Ishikawa (cell line): ENCODE results near the gene UTRN.

ENCODE experiments used
- CEBPB ChIP-seq: IDR thresholded peaks from 2 replicates; pipeline ENCODE4 v1.6.1; 2012
- CREB1 ChIP-seq: IDR thresholded peaks from 2 replicates; pipeline ENCODE4 v1.6.1; 2012; ENCODE audit warnings: low read depth
- EGR1 ChIP-seq: IDR thresholded peaks from 2 replicates; pipeline ENCODE4 v1.6.1; 2012
- EP300 ChIP-seq: IDR thresholded peaks from 2 replicates; pipeline ENCODE4 v1.6.1; 2012; ENCODE audit warnings: borderline replicate concordance
- FOXM1 ChIP-seq: IDR thresholded peaks from 2 replicates; pipeline ENCODE4 v1.6.1; 2012; ENCODE audit warnings: low read depth, borderline replicate concordance
- MAX ChIP-seq: IDR thresholded peaks from 2 replicates; pipeline ENCODE4 v1.6.1; 2012
- NFIC ChIP-seq: IDR thresholded peaks from 2 replicates; pipeline ENCODE4 v1.6.1; 2012
- RAD21 ChIP-seq: IDR thresholded peaks from 2 replicates; pipeline ENCODE4 v1.6.1; 2012; ENCODE audit warnings: low read depth
- REST ChIP-seq: IDR thresholded peaks from 2 replicates; pipeline ENCODE4 v1.6.1; 2012; ENCODE audit warnings: low read depth, mild to moderate bottlenecking
- TAF1 ChIP-seq: IDR thresholded peaks from 2 replicates; pipeline ENCODE4 v1.6.1; 2012; ENCODE audit warnings: low read depth, mild to moderate bottlenecking
- TCF12 ChIP-seq: IDR thresholded peaks from 2 replicates; pipeline ENCODE4 v1.6.1; 2012; ENCODE audit warnings: low read depth
- TEAD4 ChIP-seq: IDR thresholded peaks from 2 replicates; pipeline ENCODE4 v1.6.1; 2012
- USF1 ChIP-seq: IDR thresholded peaks from 2 replicates; pipeline ENCODE4 v1.6.1; 2012
- YY1 ChIP-seq: IDR thresholded peaks from 2 replicates; pipeline ENCODE4 v1.6.1; 2012; ENCODE audit warnings: low read depth
- ZBTB7A ChIP-seq: IDR thresholded peaks from 2 replicates; pipeline ENCODE4 v1.6.1; 2012; ENCODE audit warnings: low read depth

UTRN gene

GRCh38 chr6:144305567-144305966, 20.4 kb downstream of the UTRN start:
- TF ChIP-seq USF1 (no peak), TEAD4 (no peak), MAX (no peak), YY1 (no peak), REST (no peak), EP300 (no peak), ZBTB7A (no peak), FOXM1 (no peak), CREB1 (no peak), EGR1 (no peak), RAD21 (no peak), TAF1 (no peak), CEBPB (no peak), NFIC (no peak), TCF12 (no peak)

- no peak for TF ChIP-seq NFIC
- no peak for TF ChIP-seq TEAD4
- no peak for TF ChIP-seq RAD21
- TF ChIP-seq EP300: no peak
- TF ChIP-seq TAF1: no peak
- TF ChIP-seq YY1: no peak
- no peak for TF ChIP-seq CEBPB
- no peak for TF ChIP-seq MAX
- TF ChIP-seq EGR1: no peak
- no peak for TF ChIP-seq TCF12
- no peak for TF ChIP-seq USF1
- no peak for TF ChIP-seq CREB1
- TF ChIP-seq ZBTB7A: no peak
- no peak for TF ChIP-seq FOXM1
- TF ChIP-seq REST: no peak
Measured at GRCh38 chr6:144305985-144306384, 20.9 kb downstream of the UTRN start.

- TF ChIP-seq TAF1 (no peak), CEBPB (no peak), REST (no peak), USF1 (no peak), NFIC (no peak), FOXM1 (no peak), TEAD4 (no peak), MAX (no peak), CREB1 (no peak), EGR1 (no peak), ZBTB7A (no peak)
Measured at GRCh38 chr6:144307880-144308279, 22.7 kb downstream of the UTRN start.

GRCh38 chr6:144310765-144311164, 25.6 kb downstream of the UTRN start:
- TF ChIP-seq NFIC: no peak
- no peak for TF ChIP-seq EP300
- no peak for TF ChIP-seq CEBPB
- TF ChIP-seq CREB1: no peak
- no peak for TF ChIP-seq TEAD4
- no peak for TF ChIP-seq YY1
- no peak for TF ChIP-seq RAD21
- no peak for TF ChIP-seq MAX
- TF ChIP-seq ZBTB7A: no peak
- no peak for TF ChIP-seq USF1
- no peak for TF ChIP-seq TCF12
- no peak for TF ChIP-seq EGR1
- no peak for TF ChIP-seq TAF1
